Measurements from ENCODE around the gene TMPRSS13. TPM values are rescaled to one million over a fixed set of nuclear protein-coding genes. Genes with fewer than 3 reads are reported as not detected.

TMPRSS13 gene
- polyA plus RNA-seq, 1 experiment = not detected

- Histone ChIP-seq H3K27me3 (ENCODE audit: control insufficient read depth, insufficient read depth, low read length) (no peaks in the 10 kb centered on the region), H3K36me3 (ENCODE audit: control insufficient read depth, insufficient read depth, low read length) (no peaks in the 10 kb centered on the region), H3K4me3 (ENCODE audit: low read depth, low read length) (no peak overlapping the region)
- DNase-seq (ENCODE audit: low read depth) = no peak
- ChIA-PET POLR2A (no interaction called here), CTCF (interaction anchor here (1.6 kb wide), 1 partner anchor 20 kb away, joined by 5 read pairs; no protein-coding TSS in a partner anchor)
- TF ChIP-seq CTCF (IDR thresholded peaks at IDR 0.05; ENCODE audit: insufficient read depth, low read depth, low read length) = no peak
These were observed 37.7 kb upstream of the TMPRSS13 start for GRCh38 chr11:117966908-117967307.

- TF ChIP-seq CTCF (IDR thresholded peaks at IDR 0.05; ENCODE audit: insufficient read depth, low read depth, low read length) = no peak
- Histone ChIP-seq H3K36me3 (ENCODE audit: control insufficient read depth, insufficient read depth, low read length) (no peaks in the 10 kb centered on the region), H3K27me3 (ENCODE audit: control insufficient read depth, insufficient read depth, low read length) (no peaks in the 10 kb centered on the region), H3K4me3 (ENCODE audit: low read depth, low read length) (no peak overlapping the region)
- ChIA-PET POLR2A (interaction anchor here (0.6 kb wide), 1 partner anchor 148 kb away, joined by 4 read pairs; no protein-coding TSS in a partner anchor), CTCF (interaction anchor here (1.3 kb wide), 1 partner anchor 16 kb away, joined by 6 read pairs; no protein-coding TSS in a partner anchor)
- no peak for DNase-seq (ENCODE audit: low read depth)
These were observed 33.6 kb upstream of the TMPRSS13 start for GRCh38 chr11:117962826-117963225.

- CTCF ChIA-PET = interaction anchor here (0.7 to 1.3 kb wide), 2 partner anchors 11 to 15 kb away, joined by 4 to 6 read pairs; no protein-coding TSS in a partner anchor
- POLR2A ChIA-PET = no interaction called here
- Histone ChIP-seq H3K27me3 (ENCODE audit: control insufficient read depth, insufficient read depth, low read length) (no peaks in the 10 kb centered on the region), H3K4me3 (ENCODE audit: low read depth, low read length) (no peak overlapping the region), H3K36me3 (ENCODE audit: control insufficient read depth, insufficient read depth, low read length) (no peaks in the 10 kb centered on the region)
- no peak for DNase-seq (ENCODE audit: low read depth)
- no peak for TF ChIP-seq CTCF (IDR thresholded peaks at IDR 0.05; ENCODE audit: insufficient read depth, low read depth, low read length)
These were observed 32.7 kb upstream of the TMPRSS13 start for GRCh38 chr11:117961896-117962295.

- POLR2A ChIA-PET = no interaction called here
- no peak for TF ChIP-seq CTCF (IDR thresholded peaks at IDR 0.05; ENCODE audit: insufficient read depth, low read depth, low read length)
- no peaks in the 10 kb centered on the region for H3K27me3 ChIP-seq (ENCODE audit: control insufficient read depth, insufficient read depth, low read length)
- CTCF ChIA-PET = interaction anchor here (0.9 to 2.0 kb wide), 2 partner anchors 14 to 116 kb away, joined by 4 to 7 read pairs; no protein-coding TSS in a partner anchor
- DNase-seq (ENCODE audit: low read depth) = no peak
- H3K36me3 ChIP-seq (ENCODE audit: control insufficient read depth, insufficient read depth, low read length) = no peaks in the 10 kb centered on the region
- H3K4me3 ChIP-seq (ENCODE audit: low read depth, low read length) = no peak overlapping the region
These were observed 31.2 kb upstream of the TMPRSS13 start for GRCh38 chr11:117960406-117960805.

GRCh38 chr11:117959438-117960149, 30.4 kb upstream of the TMPRSS13 start:
- ChIA-PET POLR2A (no interaction called here), CTCF (interaction anchor here (0.9 to 2.0 kb wide), 2 partner anchors 13 to 115 kb away, joined by 4 to 7 read pairs; no protein-coding TSS in a partner anchor)
- no peaks in the 10 kb centered on the region for H3K36me3 ChIP-seq (ENCODE audit: control insufficient read depth, insufficient read depth, low read length)

More at GRCh38 chr11:117959438-117960149, 30.4 kb upstream of the TMPRSS13 start:
- Histone ChIP-seq H3K27me3 (ENCODE audit: control insufficient read depth, insufficient read depth, low read length) (no peaks in the 10 kb centered on the region), H3K4me3 (ENCODE audit: low read depth, low read length) (no peak overlapping the region)
- no peak for TF ChIP-seq CTCF (IDR thresholded peaks at IDR 0.05; ENCODE audit: insufficient read depth, low read depth, low read length)
- no peak for DNase-seq (ENCODE audit: low read depth)

Data from BJ (cell line).